H9 (cell line): Measurements from ENCODE around the gene MYD88. TPM values are rescaled to one million over a fixed set of nuclear protein-coding genes. Genes with fewer than 3 reads are reported as not detected.

Experiments used
- DNase-seq: peaks from one replicate; pipeline ENCODE4 v3.0.0-alpha.2; 2017
- H2AFZ ChIP-seq: one replicate; pipeline ENCODE4 v1.6.1; 2013; ENCODE audit warnings: mild to moderate bottlenecking, low read length, control low read depth, moderate library complexity
- H2AK5ac ChIP-seq: 2 replicates; pipeline ENCODE4 v1.6.1; 2013; ENCODE audit warnings: low read length, control low read depth, mixed read lengths; ENCODE audit not compliant: insufficient read length
- H2BK120ac ChIP-seq: one replicate; pipeline ENCODE4 v1.6.1; 2013; ENCODE audit warnings: low read depth, mild to moderate bottlenecking, low read length, control low read depth, inconsistent platforms; ENCODE audit not compliant: poor library complexity, severe bottlenecking
- H2BK12ac ChIP-seq: 2 replicates; pipeline ENCODE4 v1.6.1; 2013; ENCODE audit warnings: low read length, control low read depth, mixed read lengths, low read depth; ENCODE audit not compliant: insufficient read length
- H2BK15ac ChIP-seq: 2 replicates; pipeline ENCODE4 v1.6.1; 2013; ENCODE audit warnings: low read depth, low read length, control low read depth
- H2BK20ac ChIP-seq: one replicate; pipeline ENCODE4 v1.6.1; 2013; ENCODE audit warnings: low read depth, mild to moderate bottlenecking, low read length, control low read depth, inconsistent platforms; ENCODE audit not compliant: poor library complexity, severe bottlenecking
- H2BK5ac ChIP-seq: 2 replicates; pipeline ENCODE4 v1.6.1; 2013; ENCODE audit warnings: low read length, control low read depth, mixed read lengths; ENCODE audit not compliant: insufficient read length
- H3K14ac ChIP-seq: 2 replicates; pipeline ENCODE4 v1.6.1; 2013; ENCODE audit warnings: low read length, control low read depth; ENCODE audit not compliant: insufficient read depth
- H3K18ac ChIP-seq: 2 replicates; pipeline ENCODE4 v1.6.1; 2013; ENCODE audit warnings: low read depth, mild to moderate bottlenecking, mixed read lengths, low read length, control low read depth; ENCODE audit not compliant: insufficient read length
- H3K23ac ChIP-seq: 2 replicates; pipeline ENCODE4 v1.6.1; 2013; ENCODE audit warnings: low read length, control low read depth, mixed read lengths, low read depth; ENCODE audit not compliant: insufficient read length
- H3K23me2 ChIP-seq: 2 replicates; pipeline ENCODE4 v1.6.1; 2013; ENCODE audit warnings: low read depth, mild to moderate bottlenecking, mixed read lengths, low read length, control low read depth; ENCODE audit not compliant: insufficient read length, poor library complexity, severe bottlenecking
- H3K27ac ChIP-seq: 2 replicates; pipeline ENCODE4 v1.5.1; 2013; ENCODE audit warnings: low read length, control low read depth, mixed read lengths, low read depth; ENCODE audit not compliant: insufficient read length
- H3K27me3 ChIP-seq: 2 replicates; pipeline ENCODE4 v1.6.1; 2013; ENCODE audit warnings: low read length, control low read depth, inconsistent platforms; ENCODE audit not compliant: insufficient read depth
- H3K4ac ChIP-seq: 2 replicates; pipeline ENCODE4 v1.6.1; 2013; ENCODE audit warnings: low read depth, mild to moderate bottlenecking, control low read depth, inconsistent platforms, low read length, moderate library complexity
- H3K4me1 ChIP-seq: 2 replicates; pipeline ENCODE4 v1.6.1; 2013; ENCODE audit warnings: low read length, control low read depth, inconsistent platforms; ENCODE audit not compliant: insufficient read depth
- H3K4me2 ChIP-seq: 2 replicates; pipeline ENCODE4 v1.6.1; 2013; ENCODE audit warnings: low read length, control low read depth, mixed read lengths; ENCODE audit not compliant: insufficient read length, insufficient read depth
- H3K56ac ChIP-seq: 2 replicates; pipeline ENCODE4 v1.6.1; 2013; ENCODE audit warnings: low read depth, mild to moderate bottlenecking, mixed read lengths, low read length, control low read depth; ENCODE audit not compliant: insufficient read length
- H3K79me1 ChIP-seq: 2 replicates; pipeline ENCODE4 v1.6.1; 2013; ENCODE audit warnings: low read depth, mild to moderate bottlenecking, moderate library complexity, low read length, control low read depth, inconsistent platforms; ENCODE audit not compliant: insufficient read depth, poor library complexity, severe bottlenecking
- H3K79me2 ChIP-seq: 2 replicates; pipeline ENCODE4 v1.6.1; 2013; ENCODE audit warnings: low read length, control low read depth, inconsistent platforms; ENCODE audit not compliant: insufficient read depth
- H3K9ac ChIP-seq: 2 replicates; pipeline ENCODE4 v1.6.1; 2013; ENCODE audit warnings: low read length, control low read depth, mixed read lengths; ENCODE audit not compliant: insufficient read length; ENCODE audit errors: extremely low read depth
- H3K9me3 ChIP-seq: one replicate; pipeline ENCODE4 v1.6.1; 2013; ENCODE audit warnings: low read depth, low read length, inconsistent platforms; ENCODE audit not compliant: control insufficient read depth
- H3T11ph ChIP-seq: one replicate; pipeline ENCODE4 v1.6.1; 2013; ENCODE audit warnings: mild to moderate bottlenecking, low read length, control low read depth, inconsistent platforms
- H4K20me1 ChIP-seq: one replicate; pipeline ENCODE4 v1.6.1; 2013; ENCODE audit not compliant: control insufficient read depth, insufficient read length, insufficient read depth
- H4K5ac ChIP-seq: 2 replicates; pipeline ENCODE4 v1.6.1; 2013; ENCODE audit warnings: low read depth, mild to moderate bottlenecking, mixed read lengths, low read length, control low read depth; ENCODE audit not compliant: insufficient read length
- H4K8ac ChIP-seq: replicated peaks from 2 replicates; pipeline ENCODE4 v1.6.1; 2013; ENCODE audit warnings: low read length, control low read depth, mixed read lengths, low read depth; ENCODE audit not compliant: insufficient read length
- H4K91ac ChIP-seq: 2 replicates; pipeline ENCODE4 v1.6.1; 2013; ENCODE audit warnings: low read depth, mild to moderate bottlenecking, moderate library complexity, mixed read lengths, low read length, control low read depth; ENCODE audit not compliant: insufficient read length
- H3K27ac Mint-ChIP-seq, 3 experiments: 2 replicates in 2 of 3; 3 replicates in 1 of 3; pipeline ENCODE4 v1.8.0; 2020 to 2021; ENCODE audit warnings: mixed read lengths in 3 of 3, mild to moderate bottlenecking in 1 of 3, moderate library complexity in 1 of 3
- H3K27me3 Mint-ChIP-seq: 2 replicates; pipeline ENCODE4 v1.8.0; 2021; ENCODE audit warnings: low read depth, mild to moderate bottlenecking, moderate library complexity, mixed read lengths
- H3K36me3 Mint-ChIP-seq, 3 experiments: 2 replicates in 2 of 3; 3 replicates in 1 of 3; pipeline ENCODE4 v1.8.0; 2020 to 2021; ENCODE audit warnings: low read depth in 3 of 3, mixed read lengths in 3 of 3; ENCODE audit not compliant: insufficient read depth in 1 of 3
- H3K4me1 Mint-ChIP-seq, 2 experiments: 2 replicates each; pipeline ENCODE4 v1.8.0; 2020; ENCODE audit warnings: mixed read lengths in 2 of 2
- H3K4me3 Mint-ChIP-seq, 2 experiments: 2 replicates in 1 of 2; 3 replicates in 1 of 2; pipeline ENCODE4 v1.8.0; 2020 to 2021; ENCODE audit warnings: mild to moderate bottlenecking in 2 of 2, mixed read lengths in 2 of 2, moderate library complexity in 1 of 2
- H3K9me3 Mint-ChIP-seq, 2 experiments: 2 replicates in 1 of 2; 3 replicates in 1 of 2; pipeline ENCODE4 v1.8.0; 2020; ENCODE audit warnings: mild to moderate bottlenecking in 2 of 2, mixed read lengths in 2 of 2, moderate library complexity in 1 of 2
- CTCF ChIP-seq: fragments of 200-600 bp; sonication (generic); conservative IDR thresholded peaks from 3 replicates; pipeline ENCODE4 v1.8.0; 2021; ENCODE audit warnings: antibody characterized with exemption, mild to moderate bottlenecking
- WGBS: extraction: QIAGEN DNeasy Blood & Tissue Kit; methylation state at CpG from one replicate; pipeline ENCODE4 v1.1.7; 2013; ENCODE audit warnings: missing lambda C conversion rate, low lambda C conversion rate, mixed read lengths; ENCODE audit not compliant: insufficient read length; ENCODE audit errors: extremely low coverage; 5-methylcytosine and 5-hydroxymethylcytosine counted together
- total RNA-seq: library from RNA; stranded (reverse); gene quantifications from 2 replicates; pipeline ENCODE4 v1.2.1, GENCODE V29; 2021

Gene MYD88
- total RNA-seq, 1 experiment from 2014 or later = 33.4 TPM

GRCh38 chr3:38126121-38126892 lies 12.2 kb upstream of the MYD88 start:
- no peak overlapping the region for H4K5ac ChIP-seq
- H4K91ac ChIP-seq = no peak overlapping the region
- no peaks in the 10 kb centered on the region for H3K4me1 Mint-ChIP-seq
- H2AFZ ChIP-seq = no peak overlapping the region
- H3K18ac ChIP-seq = no peak overlapping the region
- no peak overlapping the region for H2AK5ac ChIP-seq
- no peak overlapping the region for H3K14ac ChIP-seq
- no peak overlapping the region for H3K9ac ChIP-seq
- no peak overlapping the region for H3K4ac ChIP-seq
- H3K27ac ChIP-seq = no peak overlapping the region
- H3K79me1 ChIP-seq = no peaks in the 10 kb centered on the region
- no peak overlapping the region for H4K8ac ChIP-seq
- H3K27me3 ChIP-seq = no peaks in the 10 kb centered on the region
- H3K4me2 ChIP-seq = no peak overlapping the region
- no peaks in the 10 kb centered on the region for H3K79me2 ChIP-seq
- no peak overlapping the region for H2BK5ac ChIP-seq
- no peak overlapping the region for H2BK120ac ChIP-seq
- H3K27ac Mint-ChIP-seq = no peak overlapping the region
- H2BK12ac ChIP-seq = no peak overlapping the region
- H2BK15ac ChIP-seq = no peak overlapping the region
- no peaks in the 10 kb centered on the region for H3K9me3 Mint-ChIP-seq
- H3K9me3 ChIP-seq = no peaks in the 10 kb centered on the region
- no peak overlapping the region for H3T11ph ChIP-seq
- no peak overlapping the region for H3K23ac ChIP-seq
- no peak for DNase-seq
- no peaks in the 10 kb centered on the region for H3K4me1 ChIP-seq
- no peaks in the 10 kb centered on the region for H4K20me1 ChIP-seq
- no peak overlapping the region for H3K4me3 Mint-ChIP-seq
- no CpG with 5 or more reads among the region's 6 CpGs for WGBS
- H3K23me2 ChIP-seq = no peaks in the 10 kb centered on the region
- no peak for TF ChIP-seq CTCF
- H2BK20ac ChIP-seq = no peak overlapping the region
- H3K27me3 Mint-ChIP-seq = no peaks in the 10 kb centered on the region
- H3K56ac ChIP-seq = no peak overlapping the region
- H3K36me3 Mint-ChIP-seq = peaks cover 56 to 86% (median 75%) of the 10 kb centered on the region in 3 experiments
